HepG2 (cell line): Measurements from ENCODE around the gene TMEM100. TPM values are rescaled to one million over a fixed set of nuclear protein-coding genes. Genes with fewer than 3 reads are reported as not detected.
A peak's percentile ranks its signal among the peaks of the same experiment; 100 is the strongest.

ENCODE experiments used
- BRCA1 ChIP-seq: sonication (generic); formaldehyde crosslinking; IDR thresholded peaks from 2 replicates; pipeline ENCODE4 v1.4.0; 2020; ENCODE audit warnings: missing genetic modification reagents
- ETS1 ChIP-seq: sonication (generic); formaldehyde crosslinking; IDR thresholded peaks from 2 replicates; pipeline ENCODE4 v1.4.0; 2020; ENCODE audit warnings: missing genetic modification reagents
- KDM3A ChIP-seq: IDR thresholded peaks from 2 replicates; pipeline ENCODE4 v1.6.1; 2018; ENCODE audit warnings: low read depth, missing compliant biosample characterization
- KLF6 ChIP-seq: IDR thresholded peaks from 2 replicates; pipeline ENCODE4 v1.8.0; 2016; ENCODE audit warnings: missing biosample characterization, missing genetic modification reagents
- MEIS2 ChIP-seq: sonication (generic); formaldehyde crosslinking; IDR thresholded peaks from 2 replicates; pipeline ENCODE4 v1.9.0; 2021; ENCODE audit warnings: mild to moderate bottlenecking, missing genetic modification reagents
- NR1H2 ChIP-seq: sonication (generic); formaldehyde crosslinking; IDR thresholded peaks from 2 replicates; pipeline ENCODE4 v1.8.1; 2022; ENCODE audit warnings: low read depth, missing genetic modification reagents, borderline replicate concordance
- NRL ChIP-seq: sonication (generic); formaldehyde crosslinking; IDR thresholded peaks from 2 replicates; pipeline ENCODE4 v1.5.0; 2020; ENCODE audit warnings: missing genetic modification reagents, mild to moderate bottlenecking, moderate library complexity, borderline replicate concordance
- RAD21 ChIP-seq: fragments of 450-650 bp; formaldehyde crosslinking; IDR thresholded peaks from 2 replicates; pipeline ENCODE4 v1.5.0; 2020; ENCODE audit warnings: mild to moderate bottlenecking
- ZBTB40 ChIP-seq, 2 experiments: fragments of 450-650 bp in 1 of 2; sonication (generic) in 1 of 2; formaldehyde crosslinking in 1 of 2; IDR thresholded peaks; 2 replicates each; pipeline versions ENCODE4 v1.6.1 to v1.8.0; 2016 to 2022; ENCODE audit warnings: antibody characterized with exemption in 1 of 2, mild to moderate bottlenecking in 1 of 2, missing genetic modification reagents in 1 of 2
- ZFP37 ChIP-seq: sonication (generic); formaldehyde crosslinking; IDR thresholded peaks from 2 replicates; pipeline ENCODE4 v1.4.0; 2020; ENCODE audit warnings: missing genetic modification reagents, borderline replicate concordance
- ZNF225 ChIP-seq: sonication (generic); formaldehyde crosslinking; IDR thresholded peaks from 2 replicates; pipeline ENCODE4 v1.4.0; 2020; ENCODE audit warnings: mild to moderate bottlenecking, missing genetic modification reagents
- ZNF547 ChIP-seq: sonication (generic); formaldehyde crosslinking; IDR thresholded peaks from 2 replicates; pipeline ENCODE4 v1.5.1; 2020; ENCODE audit warnings: mild to moderate bottlenecking, missing genetic modification reagents
- ZNF572 ChIP-seq: sonication (generic); formaldehyde crosslinking; IDR thresholded peaks from 2 replicates; pipeline ENCODE4 v1.5.1; 2020; ENCODE audit warnings: mild to moderate bottlenecking, missing genetic modification reagents
- ZNF607 ChIP-seq: sonication (generic); formaldehyde crosslinking; IDR thresholded peaks from 2 replicates; pipeline ENCODE4 v1.5.1; 2020; ENCODE audit warnings: missing genetic modification reagents, mild to moderate bottlenecking, borderline replicate concordance
- polyA plus RNA-seq, 8 experiments: library from polyadenylated mRNA; depleted of rRNA in 3 of 8; stranded (reverse) in 7 of 8; unstranded in 1 of 8; fragments of >200 nt; fragmentation: Illumina TruSeq in 4 of 8; extraction: Trizol in 4 of 8; gene quantifications; 2 replicates each; pipeline versions ENCODE4 v1.2.1 to v1.2.3, GENCODE V29; 2011 to 2016; ENCODE audit warnings: low read depth in 4 of 8, missing spikeins in 1 of 8, mixed read lengths in 1 of 8; ENCODE audit not compliant: insufficient read depth in 1 of 8
- total RNA-seq, 5 experiments: library from RNA; depleted of rRNA; stranded (reverse); fragments of >200 nt; fragmentation: Illumina TruSeq; extraction: Trizol; gene quantifications; 2 replicates each; pipeline ENCODE4 v1.2.3, GENCODE V29; 2016; ENCODE audit warnings: low read depth in 1 of 5
- TF ChIP-seq, protein P1 (sequence below): fragments of 450-650 bp; IDR thresholded peaks from 2 replicates; pipeline ENCODE4 v1.6.1; 2016

TMEM100 gene
- total and polyA plus RNA-seq, 2 of the 13 experiments (the other 11 are each of a cell fraction or from before 2014, with no cell fraction given): not detected

DNA sequence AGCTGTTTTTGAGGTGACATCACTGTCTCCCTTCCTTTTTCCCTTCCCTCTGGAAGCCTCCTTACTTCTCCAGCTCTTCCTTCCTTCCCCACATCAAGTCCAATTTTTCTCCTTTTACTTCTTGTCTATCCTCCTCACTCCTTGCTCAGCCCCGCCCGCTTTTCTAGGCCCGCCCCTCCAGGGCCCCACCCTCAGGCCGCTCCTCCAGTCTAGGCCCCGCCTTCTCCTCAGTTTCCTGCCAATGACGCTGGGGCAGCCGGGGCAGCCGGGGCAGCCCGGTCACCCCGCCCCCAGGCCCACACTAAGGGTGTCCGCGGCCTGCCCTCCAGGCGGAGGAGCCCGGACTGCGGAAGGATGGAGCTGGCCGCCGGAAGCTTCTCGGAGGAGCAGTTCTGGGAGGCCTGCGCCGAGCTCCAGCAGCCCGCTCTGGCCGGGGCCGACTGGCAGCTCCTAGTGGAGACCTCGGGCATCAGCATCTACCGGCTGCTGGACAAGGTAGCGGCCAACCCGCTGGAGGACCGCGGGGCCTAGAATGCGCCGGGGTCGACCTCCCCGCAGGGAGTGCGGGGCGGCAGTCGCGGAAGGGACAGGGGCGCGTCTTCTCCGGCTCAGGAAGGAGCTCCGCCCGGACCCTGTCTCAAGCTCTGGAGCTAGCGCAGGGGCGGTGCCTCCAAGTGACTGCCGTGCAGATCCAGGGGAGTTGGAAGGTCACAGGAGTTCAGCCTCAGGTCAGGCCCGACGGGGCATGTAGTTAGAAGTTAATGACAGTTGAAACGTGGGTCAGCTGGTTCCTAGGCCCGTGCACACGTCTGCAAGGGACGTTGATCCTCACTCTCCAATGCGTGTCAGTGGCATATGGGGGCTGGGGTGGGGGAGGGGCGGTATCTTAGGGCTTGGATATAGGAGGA lies 28.3 kb upstream of the TMEM100 start, which contains the start of gene PCTP (continued):
- TF ChIP-seq ZBTB40 (IDR thresholded peaks at IDR 0.05): no peak
- TF ChIP-seq ZBTB40 (CRISPR knock-in tag; IDR thresholded peaks at IDR 0.05): peak; percentile 78; the same call in 1 of the 2 replicates
- TF ChIP-seq, protein P1, sequence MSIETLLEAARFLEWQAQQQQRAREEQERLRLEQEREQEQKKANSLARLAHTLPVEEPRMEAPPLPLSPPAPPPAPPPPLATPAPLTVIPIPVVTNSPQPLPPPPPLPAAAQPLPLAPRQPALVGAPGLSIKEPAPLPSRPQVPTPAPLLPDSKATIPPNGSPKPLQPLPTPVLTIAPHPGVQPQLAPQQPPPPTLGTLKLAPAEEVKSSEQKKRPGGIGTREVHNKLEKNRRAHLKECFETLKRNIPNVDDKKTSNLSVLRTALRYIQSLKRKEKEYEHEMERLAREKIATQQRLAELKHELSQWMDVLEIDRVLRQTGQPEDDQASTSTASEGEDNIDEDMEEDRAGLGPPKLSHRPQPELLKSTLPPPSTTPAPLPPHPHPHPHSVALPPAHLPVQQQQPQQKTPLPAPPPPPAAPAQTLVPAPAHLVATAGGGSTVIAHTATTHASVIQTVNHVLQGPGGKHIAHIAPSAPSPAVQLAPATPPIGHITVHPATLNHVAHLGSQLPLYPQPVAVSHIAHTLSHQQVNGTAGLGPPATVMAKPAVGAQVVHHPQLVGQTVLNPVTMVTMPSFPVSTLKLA: no peak
- TF ChIP-seq ZNF547 (CRISPR knock-in tag): peak; percentile 85; the same call in 1 of the 2 replicates
- peak; percentile 23; the same call in 1 of the 2 replicates for TF ChIP-seq NRL (CRISPR knock-in tag)
- peak; percentile 90 for TF ChIP-seq KLF6 (CRISPR knock-in tag)
- peak; percentile 86 for TF ChIP-seq KDM3A (CRISPR knock-in tag)
- 0 out of 2 replicates have a peak, but pooled peaks have one; percentile 65 for TF ChIP-seq BRCA1 (CRISPR knock-in tag)
- peak; percentile 42; the same call in 1 of the 2 replicates for TF ChIP-seq ZFP37
- TF ChIP-seq RAD21 (CRISPR knock-in tag): peak; percentile 83
- TF ChIP-seq ZNF225 (CRISPR knock-in tag): peak; percentile 93
- peak; percentile 92 for TF ChIP-seq ZNF607 (CRISPR knock-in tag)
- 0 out of 2 replicates have a peak, but pooled peaks have one; percentile 61 for TF ChIP-seq MEIS2 (CRISPR knock-in tag)
- no peak for TF ChIP-seq ETS1
- TF ChIP-seq ZNF572 (CRISPR knock-in tag): no peak
- no peak for TF ChIP-seq NR1H2 (CRISPR knock-in tag)
